ENCODE results near the gene GNG11. TPM values are rescaled to one million over a fixed set of nuclear protein-coding genes. Genes with fewer than 3 reads are reported as not detected.
"Not testable (repeated sequence)": the region's sequence is repeated elsewhere in the genome, so short reads cannot be mapped to it uniquely, and the experiment has no call there.

GNG11 gene
- total RNA-seq, 1 donor = 7.6 TPM

DNA sequence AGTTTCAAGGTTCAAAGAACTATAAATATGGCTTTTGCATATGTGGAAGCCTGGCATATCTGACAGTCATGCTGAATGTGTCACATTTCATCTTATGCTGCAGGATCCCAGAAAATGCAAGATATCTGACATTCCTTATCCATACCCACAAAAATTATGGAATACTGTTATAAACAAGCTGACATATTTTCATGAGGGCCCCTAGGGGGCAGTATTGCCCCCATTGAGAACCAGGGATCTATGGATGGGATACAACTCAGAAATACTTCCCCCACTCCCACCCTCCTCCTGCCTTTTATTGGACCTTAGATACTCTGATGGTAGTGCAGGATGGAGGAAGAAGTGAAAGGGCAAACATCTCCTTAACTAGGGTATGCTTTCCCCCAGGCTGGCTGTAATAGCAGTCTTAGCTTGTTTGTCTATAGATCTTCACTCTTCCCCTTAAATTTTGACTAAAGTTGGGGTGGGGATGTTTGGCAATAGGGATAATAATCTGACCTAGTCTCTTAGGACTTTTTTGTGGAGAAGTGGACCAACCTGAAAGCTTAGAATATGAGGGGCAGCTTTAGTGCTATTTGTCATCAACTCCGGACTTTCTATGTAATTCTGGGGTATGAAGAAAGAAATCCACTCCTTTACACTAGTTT, 18.6 kb upstream of the GNG11 start:
- Histone ChIP-seq H3K4me2 (ENCODE audit: insufficient read depth, low read length) (peak overlapping the region; percentile 22), H3K4me1 (ENCODE audit: insufficient read depth, low read length) (peaks cover 2% of the 10 kb centered on the region), H3K4me3 (ENCODE audit: insufficient read depth, low read length) (no peak overlapping the region), H3K79me2 (ENCODE audit: insufficient read depth, low read length) (no peaks in the 10 kb centered on the region), H4K20me1 (ENCODE audit: insufficient read depth, low read length) (no peaks in the 10 kb centered on the region), H3K9me3 (ENCODE audit: low read depth, low read length) (no peaks in the 10 kb centered on the region), H2AFZ (ENCODE audit: low read length) (no peak overlapping the region), H3K36me3 (ENCODE audit: insufficient read depth, low read length) (no peaks in the 10 kb centered on the region), H3K27ac (ENCODE audit: low read depth, low read length) (no peak overlapping the region), H3K27me3 (ENCODE audit: insufficient read depth, low read length) (no peaks in the 10 kb centered on the region)
- DNase-seq (ENCODE audit: insufficient read length, low spot score, missing footprints) = no peak
- TF ChIP-seq, protein P1, sequence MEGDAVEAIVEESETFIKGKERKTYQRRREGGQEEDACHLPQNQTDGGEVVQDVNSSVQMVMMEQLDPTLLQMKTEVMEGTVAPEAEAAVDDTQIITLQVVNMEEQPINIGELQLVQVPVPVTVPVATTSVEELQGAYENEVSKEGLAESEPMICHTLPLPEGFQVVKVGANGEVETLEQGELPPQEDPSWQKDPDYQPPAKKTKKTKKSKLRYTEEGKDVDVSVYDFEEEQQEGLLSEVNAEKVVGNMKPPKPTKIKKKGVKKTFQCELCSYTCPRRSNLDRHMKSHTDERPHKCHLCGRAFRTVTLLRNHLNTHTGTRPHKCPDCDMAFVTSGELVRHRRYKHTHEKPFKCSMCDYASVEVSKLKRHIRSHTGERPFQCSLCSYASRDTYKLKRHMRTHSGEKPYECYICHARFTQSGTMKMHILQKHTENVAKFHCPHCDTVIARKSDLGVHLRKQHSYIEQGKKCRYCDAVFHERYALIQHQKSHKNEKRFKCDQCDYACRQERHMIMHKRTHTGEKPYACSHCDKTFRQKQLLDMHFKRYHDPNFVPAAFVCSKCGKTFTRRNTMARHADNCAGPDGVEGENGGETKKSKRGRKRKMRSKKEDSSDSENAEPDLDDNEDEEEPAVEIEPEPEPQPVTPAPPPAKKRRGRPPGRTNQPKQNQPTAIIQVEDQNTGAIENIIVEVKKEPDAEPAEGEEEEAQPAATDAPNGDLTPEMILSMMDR (IDR thresholded peaks at IDR 0.05; ENCODE audit: extremely low read depth, low read depth, low read length) = peak; percentile 93

DNA sequence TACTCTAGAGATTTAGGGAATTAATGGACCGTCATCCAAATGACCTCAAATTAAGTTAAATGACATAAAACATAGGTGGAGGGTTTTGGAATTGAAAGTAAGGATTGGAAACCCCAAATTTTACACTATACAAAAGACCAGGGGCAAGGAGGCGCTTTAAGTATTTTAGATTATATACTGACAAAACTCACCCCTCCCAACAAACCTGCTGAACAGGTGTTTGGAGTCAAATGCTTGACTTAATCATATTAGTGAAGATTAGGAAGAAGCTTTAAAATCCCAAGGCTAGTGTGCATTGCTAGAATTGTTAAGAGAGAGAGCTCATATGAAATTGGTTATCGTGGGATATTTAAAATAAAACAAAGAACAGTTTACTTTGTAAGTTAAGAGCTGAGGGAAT, 15.3 kb upstream of the GNG11 start, which contains the start of gene GNGT1:
GNGT1 (plus strand) TSS at position 301 of the 400 bp plus-strand sequence. CDS start 180 bp downstream, outside the sequence.
- Histone ChIP-seq H3K79me2 (ENCODE audit: insufficient read depth, low read length) (no peaks in the 10 kb centered on the region), H3K27ac (ENCODE audit: low read depth, low read length) (no peak within 1 kb of the TSS), H3K4me2 (ENCODE audit: insufficient read depth, low read length) (no peak within 1 kb of the TSS), H4K20me1 (ENCODE audit: insufficient read depth, low read length) (no peaks in the 10 kb centered on the region), H2AFZ (ENCODE audit: low read length) (no peak within 1 kb of the TSS), H3K9me3 (ENCODE audit: low read depth, low read length) (no peaks in the 10 kb centered on the region), H3K27me3 (ENCODE audit: insufficient read depth, low read length) (no peaks in the 10 kb centered on the region), H3K4me1 (ENCODE audit: insufficient read depth, low read length) (peaks cover 7% of the 10 kb centered on the region), H3K36me3 (ENCODE audit: insufficient read depth, low read length) (no peaks in the 10 kb centered on the region), H3K4me3 (ENCODE audit: insufficient read depth, low read length) (no peak within 1 kb of the TSS)
- TF ChIP-seq, protein P1 (IDR thresholded peaks at IDR 0.05; ENCODE audit: extremely low read depth, low read depth, low read length) = no peak
- DNase-seq (ENCODE audit: insufficient read length, low spot score, missing footprints) = no peak

DNA sequence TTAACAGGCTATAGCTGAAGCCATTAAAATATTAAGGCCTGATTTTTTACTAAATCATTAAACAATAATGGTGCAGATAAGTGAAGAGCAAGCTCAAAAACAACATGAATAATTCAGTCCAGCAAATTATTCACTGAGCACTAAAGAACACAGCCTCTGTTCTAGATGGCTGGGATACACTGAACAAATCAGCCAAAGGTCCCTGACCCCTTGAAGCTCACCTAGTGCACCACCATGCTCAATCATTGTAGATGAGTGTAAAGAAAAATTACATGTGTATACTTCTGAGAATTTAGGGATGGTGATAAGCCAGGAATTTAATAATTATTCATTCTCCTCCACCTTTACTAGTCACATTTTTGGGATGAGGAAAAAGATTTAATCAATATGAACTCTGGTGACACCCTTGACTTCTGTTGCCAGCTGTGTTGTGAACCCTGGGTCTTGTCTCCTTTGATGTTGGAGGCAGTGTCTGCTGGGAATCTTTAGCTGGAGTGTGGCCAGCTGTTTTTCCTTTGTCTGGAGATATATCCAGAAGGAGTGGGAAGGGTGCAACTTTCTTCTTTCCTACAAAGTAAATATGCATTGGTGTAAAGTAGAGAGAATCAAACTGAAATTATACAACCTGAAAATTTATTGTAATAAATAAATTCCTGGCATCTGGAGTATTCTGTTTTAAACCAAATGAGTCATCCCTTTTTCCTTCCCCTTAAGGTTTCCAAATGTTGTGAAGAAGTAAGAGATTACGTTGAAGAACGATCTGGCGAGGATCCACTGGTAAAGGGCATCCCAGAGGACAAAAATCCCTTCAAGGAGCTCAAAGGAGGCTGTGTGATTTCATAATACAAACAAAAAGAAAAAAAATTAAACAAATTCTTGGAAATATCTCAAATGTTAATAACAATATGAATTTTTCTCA, 11.2 kb upstream of the GNG11 start:
- Histone ChIP-seq H3K27me3 (ENCODE audit: insufficient read depth, low read length) (no peaks in the 10 kb centered on the region), H3K36me3 (ENCODE audit: insufficient read depth, low read length) (no peaks in the 10 kb centered on the region), H3K79me2 (ENCODE audit: insufficient read depth, low read length) (no peaks in the 10 kb centered on the region), H3K4me3 (ENCODE audit: insufficient read depth, low read length) (no peak overlapping the region), H4K20me1 (ENCODE audit: insufficient read depth, low read length) (no peaks in the 10 kb centered on the region), H3K4me2 (ENCODE audit: insufficient read depth, low read length) (no peak overlapping the region), H3K4me1 (ENCODE audit: insufficient read depth, low read length) (peaks cover 5% of the 10 kb centered on the region), H3K27ac (ENCODE audit: low read depth, low read length) (no peak overlapping the region), H3K9me3 (ENCODE audit: low read depth, low read length) (no peaks in the 10 kb centered on the region), H2AFZ (ENCODE audit: low read length) (no peak overlapping the region)
- TF ChIP-seq, protein P1 (IDR thresholded peaks at IDR 0.05; ENCODE audit: extremely low read depth, low read depth, low read length) = no peak
- DNase-seq (ENCODE audit: insufficient read length, low spot score, missing footprints) = no peak

DNA sequence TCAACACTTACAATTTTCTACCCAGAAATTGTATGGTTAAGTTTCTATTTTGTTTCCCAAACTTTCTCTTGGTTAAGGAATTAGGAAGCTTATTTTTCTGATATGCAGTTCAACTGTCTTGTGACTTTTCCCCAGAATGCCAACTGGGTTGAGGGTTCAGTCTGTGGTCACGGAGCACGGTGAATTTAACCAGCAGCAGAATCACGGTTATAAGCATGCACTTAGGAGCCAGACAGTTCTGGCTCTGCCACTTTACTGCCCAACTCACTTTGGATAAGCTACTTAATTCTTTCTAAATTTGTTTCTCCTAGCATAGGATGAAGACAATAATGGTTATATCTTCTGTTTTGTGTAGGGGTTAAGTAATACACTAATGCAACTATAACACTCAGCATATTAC, 10.3 kb upstream of the GNG11 start:
- H3K4me2 ChIP-seq (ENCODE audit: insufficient read depth, low read length); H4K20me1 ChIP-seq (ENCODE audit: insufficient read depth, low read length); H3K27me3 ChIP-seq (ENCODE audit: insufficient read depth, low read length); H3K4me1 ChIP-seq (ENCODE audit: insufficient read depth, low read length); DNase-seq (ENCODE audit: insufficient read length, low spot score, missing footprints); H2AFZ ChIP-seq (ENCODE audit: low read length); H3K4me3 ChIP-seq (ENCODE audit: insufficient read depth, low read length); H3K27ac ChIP-seq (ENCODE audit: low read depth, low read length); H3K79me2 ChIP-seq (ENCODE audit: insufficient read depth, low read length); H3K36me3 ChIP-seq (ENCODE audit: insufficient read depth, low read length); H3K9me3 ChIP-seq (ENCODE audit: low read depth, low read length): not testable (repeated sequence)

DNA sequence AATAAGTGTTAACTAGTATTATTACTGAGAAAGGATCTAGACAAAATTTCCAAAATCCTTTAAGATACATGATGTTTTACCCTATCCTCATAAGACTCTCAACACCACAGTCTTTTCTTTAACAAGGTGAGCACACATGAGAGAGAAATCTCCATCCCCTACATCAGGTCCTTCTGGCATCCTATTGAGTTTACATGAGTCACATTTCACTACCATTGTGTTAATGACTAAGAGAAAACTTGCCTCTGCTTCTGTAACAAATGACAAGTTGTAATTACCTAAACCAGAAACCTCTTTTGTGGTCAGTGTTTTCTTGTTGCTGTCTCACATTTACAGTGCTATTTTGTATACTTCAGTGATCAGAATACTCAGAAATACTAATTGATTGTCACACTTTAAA, 9.9 kb upstream of the GNG11 start:
- not testable (repeated sequence) for H3K27me3 ChIP-seq (ENCODE audit: insufficient read depth, low read length); H3K4me2 ChIP-seq (ENCODE audit: insufficient read depth, low read length); H3K79me2 ChIP-seq (ENCODE audit: insufficient read depth, low read length); H2AFZ ChIP-seq (ENCODE audit: low read length); H3K36me3 ChIP-seq (ENCODE audit: insufficient read depth, low read length); DNase-seq (ENCODE audit: insufficient read length, low spot score, missing footprints); H3K9me3 ChIP-seq (ENCODE audit: low read depth, low read length); H3K4me1 ChIP-seq (ENCODE audit: insufficient read depth, low read length); H3K27ac ChIP-seq (ENCODE audit: low read depth, low read length); H4K20me1 ChIP-seq (ENCODE audit: insufficient read depth, low read length); H3K4me3 ChIP-seq (ENCODE audit: insufficient read depth, low read length)
